ENCODE results near the gene SCARF2.

Gene SCARF2

DNA sequence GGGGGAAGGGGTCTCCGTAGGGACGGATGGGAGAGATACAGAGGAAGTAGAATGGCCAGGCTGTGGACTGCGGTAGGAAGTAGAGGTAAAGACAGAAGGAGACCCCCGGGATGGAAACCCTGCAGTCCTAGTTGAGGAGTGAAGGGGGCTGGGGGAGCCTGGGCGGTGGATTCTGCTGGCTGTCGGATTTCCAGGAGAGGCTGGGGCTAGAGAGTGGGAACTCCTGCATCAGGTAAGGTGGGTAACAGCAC lies 727 bp upstream of the SCARF2 start:
- TF ChIP-seq POLR2AphosphoS5 (IDR thresholded peaks at IDR 0.05; ENCODE audit: low read depth) = no peak
- no peak for TF ChIP-seq GABPA (IDR thresholded peaks at IDR 0.05; ENCODE audit: low read depth)
- TF ChIP-seq, protein P1, sequence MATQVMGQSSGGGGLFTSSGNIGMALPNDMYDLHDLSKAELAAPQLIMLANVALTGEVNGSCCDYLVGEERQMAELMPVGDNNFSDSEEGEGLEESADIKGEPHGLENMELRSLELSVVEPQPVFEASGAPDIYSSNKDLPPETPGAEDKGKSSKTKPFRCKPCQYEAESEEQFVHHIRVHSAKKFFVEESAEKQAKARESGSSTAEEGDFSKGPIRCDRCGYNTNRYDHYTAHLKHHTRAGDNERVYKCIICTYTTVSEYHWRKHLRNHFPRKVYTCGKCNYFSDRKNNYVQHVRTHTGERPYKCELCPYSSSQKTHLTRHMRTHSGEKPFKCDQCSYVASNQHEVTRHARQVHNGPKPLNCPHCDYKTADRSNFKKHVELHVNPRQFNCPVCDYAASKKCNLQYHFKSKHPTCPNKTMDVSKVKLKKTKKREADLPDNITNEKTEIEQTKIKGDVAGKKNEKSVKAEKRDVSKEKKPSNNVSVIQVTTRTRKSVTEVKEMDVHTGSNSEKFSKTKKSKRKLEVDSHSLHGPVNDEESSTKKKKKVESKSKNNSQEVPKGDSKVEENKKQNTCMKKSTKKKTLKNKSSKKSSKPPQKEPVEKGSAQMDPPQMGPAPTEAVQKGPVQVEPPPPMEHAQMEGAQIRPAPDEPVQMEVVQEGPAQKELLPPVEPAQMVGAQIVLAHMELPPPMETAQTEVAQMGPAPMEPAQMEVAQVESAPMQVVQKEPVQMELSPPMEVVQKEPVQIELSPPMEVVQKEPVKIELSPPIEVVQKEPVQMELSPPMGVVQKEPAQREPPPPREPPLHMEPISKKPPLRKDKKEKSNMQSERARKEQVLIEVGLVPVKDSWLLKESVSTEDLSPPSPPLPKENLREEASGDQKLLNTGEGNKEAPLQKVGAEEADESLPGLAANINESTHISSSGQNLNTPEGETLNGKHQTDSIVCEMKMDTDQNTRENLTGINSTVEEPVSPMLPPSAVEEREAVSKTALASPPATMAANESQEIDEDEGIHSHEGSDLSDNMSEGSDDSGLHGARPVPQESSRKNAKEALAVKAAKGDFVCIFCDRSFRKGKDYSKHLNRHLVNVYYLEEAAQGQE (IDR thresholded peaks at IDR 0.05; ENCODE audit: insufficient replicate concordance, low read depth) = no peak
- TF ChIP-seq, protein P2, sequence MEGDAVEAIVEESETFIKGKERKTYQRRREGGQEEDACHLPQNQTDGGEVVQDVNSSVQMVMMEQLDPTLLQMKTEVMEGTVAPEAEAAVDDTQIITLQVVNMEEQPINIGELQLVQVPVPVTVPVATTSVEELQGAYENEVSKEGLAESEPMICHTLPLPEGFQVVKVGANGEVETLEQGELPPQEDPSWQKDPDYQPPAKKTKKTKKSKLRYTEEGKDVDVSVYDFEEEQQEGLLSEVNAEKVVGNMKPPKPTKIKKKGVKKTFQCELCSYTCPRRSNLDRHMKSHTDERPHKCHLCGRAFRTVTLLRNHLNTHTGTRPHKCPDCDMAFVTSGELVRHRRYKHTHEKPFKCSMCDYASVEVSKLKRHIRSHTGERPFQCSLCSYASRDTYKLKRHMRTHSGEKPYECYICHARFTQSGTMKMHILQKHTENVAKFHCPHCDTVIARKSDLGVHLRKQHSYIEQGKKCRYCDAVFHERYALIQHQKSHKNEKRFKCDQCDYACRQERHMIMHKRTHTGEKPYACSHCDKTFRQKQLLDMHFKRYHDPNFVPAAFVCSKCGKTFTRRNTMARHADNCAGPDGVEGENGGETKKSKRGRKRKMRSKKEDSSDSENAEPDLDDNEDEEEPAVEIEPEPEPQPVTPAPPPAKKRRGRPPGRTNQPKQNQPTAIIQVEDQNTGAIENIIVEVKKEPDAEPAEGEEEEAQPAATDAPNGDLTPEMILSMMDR (IDR thresholded peaks at IDR 0.05; ENCODE audit: insufficient read depth, low read length) = no peak
- TF ChIP-seq SPI1 (IDR thresholded peaks at IDR 0.05; ENCODE audit: borderline replicate concordance, low read depth) = no peak
- no peak for DNase-seq (ENCODE audit: low read depth in 1 of 2, low spot score in 1 of 2)
- Histone ChIP-seq H3K4me3 (replicated peaks; ENCODE audit: insufficient read depth, low read length) (no peak overlapping the region), H3K27ac (replicated peaks) (no peak overlapping the region), H3K27me3 (ENCODE audit: insufficient read depth, poor library complexity, severe bottlenecking) (peaks cover 53% of the 10 kb centered on the region)

DNA sequence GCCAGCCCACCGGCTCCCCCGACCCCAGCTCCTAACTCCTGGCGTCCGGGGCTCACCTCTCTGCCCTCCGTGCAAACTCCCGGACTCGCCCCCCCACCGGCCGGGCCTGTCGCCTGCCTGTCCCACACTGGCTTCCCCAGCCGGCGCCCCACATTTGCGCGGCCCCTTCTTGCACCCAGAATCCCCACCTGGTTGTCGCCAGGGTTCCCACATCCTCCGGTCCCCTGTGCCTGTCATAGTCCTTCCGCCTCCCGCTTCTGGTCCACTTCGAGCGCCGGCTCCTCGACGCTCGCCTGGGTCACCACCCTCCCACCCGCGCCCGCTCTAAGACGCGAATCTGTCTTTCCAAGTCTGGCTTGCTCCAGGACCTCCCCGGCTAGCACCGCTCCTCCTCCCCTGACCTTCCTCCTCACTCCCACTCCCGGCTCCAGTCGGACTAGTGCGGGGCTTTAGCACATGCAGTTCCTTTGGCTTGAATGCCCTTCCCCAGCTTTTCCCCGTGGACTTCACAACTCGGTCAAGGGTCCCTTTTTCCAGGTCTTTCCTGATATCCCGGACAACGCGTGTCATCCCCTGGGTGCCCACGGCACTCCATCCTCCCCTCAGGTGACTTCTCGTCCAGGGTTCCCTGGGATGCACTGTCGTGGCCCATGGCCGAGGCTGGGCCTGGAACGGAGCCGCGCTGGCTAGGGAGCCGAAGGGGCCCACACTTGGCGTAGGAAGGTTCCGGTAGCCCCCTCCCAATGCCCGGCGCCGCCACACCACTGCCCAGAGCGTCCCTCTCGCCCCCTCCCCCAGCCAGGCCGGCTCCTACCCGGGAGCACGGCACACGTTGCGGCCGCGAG lies 635 bp downstream of the SCARF2 start:
- no peak for DNase-seq (ENCODE audit: low read depth in 1 of 2, low spot score in 1 of 2)
- TF ChIP-seq POLR2AphosphoS5 (IDR thresholded peaks at IDR 0.05; ENCODE audit: low read depth) (no peak), GABPA (IDR thresholded peaks at IDR 0.05; ENCODE audit: low read depth) (no peak), SPI1 (IDR thresholded peaks at IDR 0.05; ENCODE audit: borderline replicate concordance, low read depth) (no peak)
- TF ChIP-seq, protein P2 (IDR thresholded peaks at IDR 0.05; ENCODE audit: insufficient read depth, low read length) = no peak
- TF ChIP-seq, protein P1 (IDR thresholded peaks at IDR 0.05; ENCODE audit: insufficient replicate concordance, low read depth) = no peak
- peaks cover 64% of the 10 kb centered on the region for H3K27me3 ChIP-seq (ENCODE audit: insufficient read depth, poor library complexity, severe bottlenecking)
- H3K27ac ChIP-seq (replicated peaks) = no peak overlapping the region
- no peak overlapping the region for H3K4me3 ChIP-seq (replicated peaks; ENCODE audit: insufficient read depth, low read length)

DNA sequence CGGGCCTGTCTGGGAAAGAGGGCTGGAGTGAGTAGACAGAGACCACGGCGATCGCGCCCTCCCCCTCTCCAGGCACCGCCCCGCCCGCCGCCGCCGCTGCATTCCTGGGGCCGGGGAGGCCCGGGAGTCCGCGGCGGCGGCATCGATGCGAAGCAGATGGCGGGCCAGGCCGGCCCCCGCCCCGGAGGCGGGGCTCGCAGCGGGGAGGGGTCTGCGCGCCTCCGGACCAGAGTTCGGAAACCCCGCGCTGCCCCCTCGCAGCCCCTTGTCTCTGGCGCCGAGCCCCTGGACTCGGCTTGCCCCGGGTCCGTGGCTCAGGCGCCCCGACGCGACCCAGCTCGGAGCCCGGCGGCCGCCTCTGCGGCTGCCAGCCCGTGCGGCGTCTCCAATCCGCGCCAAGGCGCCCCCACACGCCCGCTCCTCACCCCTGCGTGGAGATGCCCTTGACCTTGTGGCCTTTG lies 1.3 kb downstream of the SCARF2 start:
- no peak overlapping the region for H3K27ac ChIP-seq (replicated peaks)
- no peak for DNase-seq (ENCODE audit: low read depth in 1 of 2, low spot score in 1 of 2)
- peaks cover 69% of the 10 kb centered on the region for H3K27me3 ChIP-seq (ENCODE audit: insufficient read depth, poor library complexity, severe bottlenecking)
- H3K4me3 ChIP-seq (replicated peaks; ENCODE audit: insufficient read depth, low read length) = no peak overlapping the region
- TF ChIP-seq POLR2AphosphoS5 (IDR thresholded peaks at IDR 0.05; ENCODE audit: low read depth) = no peak
- TF ChIP-seq SPI1 (IDR thresholded peaks at IDR 0.05; ENCODE audit: borderline replicate concordance, low read depth) = no peak
- TF ChIP-seq, protein P1 (IDR thresholded peaks at IDR 0.05; ENCODE audit: insufficient replicate concordance, low read depth) = no peak
- no peak for TF ChIP-seq GABPA (IDR thresholded peaks at IDR 0.05; ENCODE audit: low read depth)
- TF ChIP-seq, protein P2 (IDR thresholded peaks at IDR 0.05; ENCODE audit: insufficient read depth, low read length) = no peak
